Measurements from ENCODE around the gene PHYKPL.

DNA sequence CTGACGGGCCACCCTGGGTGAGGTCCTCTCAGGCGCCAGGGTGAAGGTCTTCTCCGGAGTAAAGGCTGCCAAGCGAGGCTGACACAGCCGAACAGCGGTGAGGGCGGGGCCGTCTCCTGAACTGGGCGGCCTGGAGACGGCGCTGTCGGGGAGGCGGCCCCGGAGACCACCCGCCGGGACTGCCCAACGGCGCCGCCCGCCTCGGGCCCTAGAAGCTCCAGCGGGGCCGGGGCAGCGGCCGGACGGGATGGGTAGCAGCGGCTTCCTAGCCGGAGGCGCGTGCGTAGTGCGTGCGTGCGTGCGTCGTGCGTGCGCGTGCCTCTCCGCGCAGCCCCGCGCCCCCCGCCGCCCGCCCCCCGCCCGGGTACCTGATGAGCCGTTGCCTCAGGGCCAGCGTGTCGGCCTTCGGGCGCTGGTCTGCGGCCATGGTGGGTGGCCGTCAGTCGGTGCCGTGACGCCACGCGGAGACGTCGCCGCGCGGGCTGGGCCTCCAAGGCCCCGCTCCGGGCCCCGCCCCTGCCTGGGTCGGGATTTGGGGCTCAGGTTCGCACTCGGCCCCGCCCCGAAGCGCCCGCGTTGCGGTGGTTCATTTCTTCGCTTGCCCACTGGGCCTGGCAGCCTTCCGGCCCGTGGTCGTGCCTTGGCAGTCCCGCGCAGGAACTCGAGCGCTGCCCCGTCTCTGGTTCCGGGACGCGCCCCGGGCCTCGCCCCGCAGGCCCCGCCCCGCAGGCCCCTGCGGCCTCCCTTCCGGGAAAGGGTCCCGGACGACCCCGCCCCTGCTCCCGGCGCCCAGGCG lies at the start of gene PHYKPL:
- TF ChIP-seq CTCF (optimal IDR thresholded peaks at IDR 0.05 in 1 of 3, IDR thresholded peaks at IDR 0.05 in 1 of 3, conservative IDR thresholded peaks at IDR 0.05 in 1 of 3; ENCODE audit: extremely low read depth in 1 of 3, insufficient read depth in 2 of 3, low read length in 3 of 3): peak in 1 of 3 experiments; percentile 26
- no peak for TF ChIP-seq EZH2 (IDR thresholded peaks at IDR 0.05; ENCODE audit: low read length)
